GM18520 (cell line): ENCODE measurements around the gene SERGEF.

ENCODE experiments used
- ATAC-seq: cut with Tn5 transposase; IDR thresholded peaks from one replicate; pipeline ENCODE4 v1.9.1; 2021; ENCODE audit not compliant: unreplicated experiment

The SERGEF gene

DNA sequence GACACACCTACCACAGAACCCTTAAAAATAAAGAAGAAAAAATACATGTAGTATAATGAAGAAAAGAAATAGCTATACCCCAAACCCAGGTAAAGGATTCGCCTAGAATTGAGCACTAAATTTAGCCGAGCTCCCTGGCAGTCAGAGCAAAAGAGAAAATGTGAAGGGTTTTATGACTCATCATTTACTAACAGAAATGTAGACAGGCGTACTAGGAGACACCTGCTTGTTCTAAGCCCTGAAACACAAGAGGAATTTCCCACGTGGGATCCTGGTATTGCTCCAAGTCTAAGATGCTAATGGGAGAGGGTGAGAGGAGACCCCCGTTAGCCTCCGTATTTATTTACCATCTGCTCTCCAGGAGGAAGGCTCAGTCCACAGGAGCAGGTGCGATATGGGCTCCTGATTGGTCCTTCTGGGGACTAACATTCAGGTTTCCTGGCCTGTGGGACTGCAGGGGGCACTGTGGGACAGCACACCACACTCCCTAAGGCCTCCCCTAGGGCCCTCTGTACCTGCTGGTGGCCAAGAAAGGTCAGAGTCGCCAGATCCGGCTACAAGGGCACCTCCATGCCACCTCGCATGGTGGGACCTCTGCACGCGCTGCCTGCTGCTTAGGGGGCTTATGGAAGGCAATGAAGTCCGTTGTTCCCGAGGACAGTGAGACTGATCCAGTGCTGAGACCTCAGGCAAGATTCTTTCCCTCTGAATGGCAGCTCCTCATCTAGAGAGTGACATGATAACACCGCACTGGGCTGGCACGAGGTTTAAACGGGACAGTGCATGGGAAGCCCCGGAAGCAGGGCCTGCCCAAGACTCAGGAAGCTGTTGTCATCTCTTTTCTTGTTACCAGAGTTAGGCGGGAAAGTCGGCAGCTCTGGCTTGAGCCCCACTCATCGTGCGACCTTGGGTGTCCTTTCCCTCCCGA, 252.5 kb downstream of the SERGEF start:
- ATAC-seq, result no peak

DNA sequence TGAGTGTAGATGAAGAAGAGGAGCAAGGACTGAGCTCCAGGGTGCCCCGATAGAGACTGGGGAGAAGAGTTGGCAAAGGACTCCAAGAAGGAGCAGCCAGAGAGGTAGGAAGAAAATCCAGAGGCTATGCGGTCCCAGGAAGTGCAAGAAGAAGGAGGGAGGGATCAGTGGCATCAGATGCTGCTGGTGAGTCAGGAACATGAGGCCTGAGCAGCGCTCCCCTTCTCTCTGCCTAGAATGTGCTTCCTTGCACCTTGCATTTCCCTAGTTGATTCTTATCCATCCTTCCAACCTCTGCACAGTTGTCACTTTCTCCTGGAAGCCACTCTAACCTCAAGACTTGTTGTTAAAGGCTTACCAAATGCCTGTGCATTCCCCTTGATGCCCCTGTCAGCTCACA, 257.0 kb downstream of the SERGEF start:
- ATAC-seq, result no peak

DNA sequence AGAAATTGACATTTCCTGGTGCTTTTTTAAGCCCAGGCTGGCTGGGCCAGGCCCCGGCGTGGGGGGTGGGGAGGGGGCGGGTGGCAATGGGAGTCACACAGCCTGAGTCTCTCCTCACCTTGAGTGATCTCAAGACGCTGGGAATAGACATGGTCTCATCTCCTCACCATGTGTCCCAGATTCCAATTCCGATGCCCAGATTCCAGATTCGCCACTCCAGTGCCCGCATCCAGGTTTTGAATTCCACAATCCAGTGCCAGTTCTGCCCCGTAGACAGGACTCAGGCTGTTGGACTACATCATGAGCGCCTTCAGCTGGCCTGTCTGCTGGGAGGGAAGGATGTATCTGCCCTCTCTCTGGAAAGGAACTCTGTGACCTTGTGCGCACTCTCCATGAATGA, 259.2 kb downstream of the SERGEF start:
- ATAC-seq, result no peak

DNA sequence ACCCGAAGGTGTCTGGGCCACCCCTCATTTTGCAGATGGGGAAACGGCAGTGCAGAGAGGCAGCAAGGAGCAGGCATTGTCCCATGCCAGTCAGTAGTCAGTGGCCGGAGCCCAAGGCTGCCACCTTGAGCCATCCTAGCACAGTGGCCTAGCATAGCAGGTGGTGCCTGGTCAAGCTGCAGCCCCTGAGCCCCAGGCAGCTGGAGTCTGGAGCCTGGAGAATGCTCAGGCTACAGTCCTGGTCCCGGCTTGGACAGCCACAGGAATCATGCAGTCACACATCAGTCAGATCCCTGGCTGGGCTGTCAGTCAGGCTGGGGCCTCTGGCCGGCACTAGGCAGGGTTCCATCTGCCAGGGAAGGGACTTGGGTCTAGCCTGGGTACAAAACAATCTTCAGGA, 259.7 kb downstream of the SERGEF start:
- ATAC-seq, result no peak

DNA sequence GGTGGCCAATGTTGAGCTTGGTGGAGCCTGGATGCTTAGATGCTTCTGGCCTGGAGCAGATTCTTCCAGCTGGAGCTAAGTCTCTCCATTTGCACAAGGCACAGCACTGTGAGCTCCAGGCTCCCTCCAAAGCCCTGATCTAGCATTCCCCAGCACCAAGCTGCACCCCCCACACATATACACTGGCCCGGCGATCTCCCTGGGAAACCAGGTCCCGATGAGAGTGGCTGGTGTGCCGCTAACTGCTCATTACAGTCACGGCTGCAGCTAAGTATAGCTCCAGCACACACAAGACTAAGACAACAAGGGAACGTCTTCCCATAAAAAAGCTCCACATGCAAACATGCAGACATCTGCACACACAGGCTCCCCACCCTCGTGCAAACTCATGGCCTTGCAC, 260.7 kb downstream of the SERGEF start:
- ATAC-seq, result no peak

DNA sequence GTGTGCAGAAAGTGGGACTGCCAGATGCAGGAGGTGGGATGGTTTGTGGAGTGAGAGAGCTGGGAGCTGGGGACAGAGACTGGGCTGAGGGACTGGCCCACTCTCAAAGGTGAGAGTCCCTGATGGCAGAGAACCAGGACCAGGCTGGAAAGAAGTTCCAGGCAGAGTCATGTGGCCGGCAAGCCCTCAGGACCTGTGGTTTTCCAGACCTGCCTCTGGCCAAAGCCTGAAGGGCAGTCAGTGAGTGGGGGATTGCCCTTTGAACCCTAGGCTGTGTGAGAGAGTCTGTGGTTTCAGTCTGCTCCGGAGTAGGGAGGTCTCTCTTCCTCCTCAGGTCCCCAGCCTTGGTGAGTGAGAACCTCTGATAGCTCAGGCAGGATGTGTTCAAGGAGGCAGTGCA, 261.3 kb downstream of the SERGEF start:
- ATAC-seq, result no peak

DNA sequence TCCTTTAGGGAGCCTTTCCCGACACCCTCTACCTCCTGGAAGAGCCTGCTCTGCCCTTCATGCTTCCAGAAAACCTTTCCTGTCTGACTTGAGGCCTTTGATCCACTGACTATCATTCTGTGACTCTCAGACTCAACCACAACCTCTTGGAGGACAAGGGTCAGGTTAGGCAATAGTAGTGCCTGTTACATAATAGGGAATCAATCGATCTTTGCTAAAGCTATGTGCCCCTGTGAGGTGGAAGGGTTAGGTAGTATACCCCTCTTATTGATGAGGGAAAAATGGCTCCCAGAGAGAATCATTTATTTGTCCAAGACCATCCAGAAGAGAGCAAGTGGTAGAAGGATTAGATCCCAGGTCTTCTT, 262.1 kb downstream of the SERGEF start:
- ATAC-seq, result no peak

DNA sequence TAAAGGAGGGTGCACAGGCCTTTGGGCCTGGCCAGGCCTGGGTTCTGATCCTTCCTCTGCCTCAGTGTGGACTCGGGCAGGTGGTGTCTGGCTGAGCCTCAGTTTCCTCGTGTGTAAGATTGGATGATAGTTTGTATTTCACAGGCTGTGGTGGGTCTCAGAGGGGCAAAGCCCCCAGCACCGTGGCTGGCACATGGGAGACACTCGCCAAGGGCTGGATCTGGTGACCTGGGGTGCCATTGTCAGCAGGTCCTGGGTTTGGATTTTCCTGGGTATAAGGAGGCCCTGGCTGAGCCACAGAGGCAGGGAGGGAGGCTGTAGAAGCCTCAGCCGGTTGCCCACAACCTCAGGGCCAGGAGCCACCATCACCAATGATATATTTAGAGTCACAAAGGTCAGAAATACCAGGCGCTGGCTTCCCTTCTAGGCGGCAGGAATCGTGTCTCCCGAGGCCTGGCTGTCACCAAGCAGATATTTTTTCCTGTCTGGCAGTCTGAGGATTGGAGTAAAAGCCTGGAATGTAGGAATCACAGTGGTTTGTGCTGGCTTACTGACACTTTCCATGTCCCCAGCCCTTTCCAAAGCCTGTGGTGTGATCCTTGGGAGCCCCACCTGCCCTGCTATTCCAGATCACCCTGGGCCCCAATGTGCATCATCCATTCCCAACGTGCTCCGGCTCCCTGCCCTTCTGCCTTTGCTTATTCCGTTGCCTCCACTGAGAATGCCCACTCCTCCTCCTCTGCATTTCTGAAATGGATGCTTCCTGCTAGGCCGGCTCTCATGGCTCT, 262.6 kb downstream of the SERGEF start:
- no peak for ATAC-seq

DNA sequence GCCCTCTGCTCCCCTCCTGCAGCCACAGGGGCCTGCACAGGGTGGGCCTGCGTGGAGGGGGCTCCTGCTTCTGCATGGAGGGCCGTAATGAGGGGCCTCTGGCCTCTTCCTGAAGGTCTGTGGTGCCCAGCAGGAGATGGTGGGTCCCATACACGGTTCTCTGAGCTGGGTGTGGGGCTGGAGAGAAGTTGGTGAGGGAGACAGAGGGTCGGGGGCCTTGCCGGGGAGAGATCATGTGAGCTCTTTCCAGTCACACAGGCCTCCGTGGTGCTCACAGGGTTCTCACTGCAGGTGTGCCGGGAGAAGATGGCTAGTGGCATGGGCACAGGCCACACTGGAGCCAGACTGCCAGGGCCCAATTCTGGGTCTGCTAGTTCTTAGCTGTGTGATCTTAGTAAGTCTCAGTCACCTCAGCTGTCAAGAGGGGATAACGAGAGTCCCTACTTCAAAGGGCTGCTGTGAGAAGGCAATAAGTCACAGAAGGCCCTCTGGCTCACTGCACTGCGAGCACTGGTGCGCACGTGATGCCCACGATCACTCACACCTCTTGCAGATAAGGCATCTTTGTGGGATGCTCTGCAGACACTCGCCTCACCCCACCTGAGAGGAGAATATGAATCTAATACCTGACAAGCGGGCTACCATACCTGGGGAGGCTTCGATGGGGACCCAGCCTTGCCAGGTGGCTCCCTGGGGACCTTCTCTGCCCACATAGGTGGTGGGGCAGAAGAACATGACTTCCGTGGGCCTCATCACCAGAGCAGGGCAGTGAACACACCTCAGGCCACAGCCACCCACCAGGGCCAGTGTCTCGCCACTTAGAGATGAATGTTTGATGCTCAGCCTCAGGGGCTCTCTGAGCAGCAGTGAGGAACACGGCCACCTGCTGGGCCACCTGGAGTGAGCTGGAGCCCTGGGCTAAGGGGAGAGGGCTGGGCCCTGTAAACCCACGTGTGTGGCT, 263.8 kb downstream of the SERGEF start:
- no peak for ATAC-seq

DNA sequence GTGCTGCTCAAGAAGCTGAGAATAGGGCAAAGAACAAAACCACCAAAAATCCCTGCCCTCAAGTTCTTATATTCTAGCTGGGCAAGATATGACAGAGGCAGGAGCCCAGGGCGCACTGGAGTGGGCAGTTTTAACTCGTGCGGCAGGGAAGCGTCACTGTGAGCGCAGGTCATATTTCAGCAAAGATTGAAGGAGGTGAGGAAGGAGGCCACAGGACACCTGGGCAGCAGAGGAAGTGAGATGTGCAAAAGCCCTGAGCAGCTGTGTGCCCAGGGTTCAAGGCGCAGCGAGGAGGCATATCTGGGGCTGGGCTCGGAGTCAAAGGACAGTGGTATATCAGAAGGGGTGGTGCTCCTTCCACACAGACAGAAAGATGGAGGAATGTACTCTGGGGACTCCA, 264.8 kb downstream of the SERGEF start:
- no peak for ATAC-seq

DNA sequence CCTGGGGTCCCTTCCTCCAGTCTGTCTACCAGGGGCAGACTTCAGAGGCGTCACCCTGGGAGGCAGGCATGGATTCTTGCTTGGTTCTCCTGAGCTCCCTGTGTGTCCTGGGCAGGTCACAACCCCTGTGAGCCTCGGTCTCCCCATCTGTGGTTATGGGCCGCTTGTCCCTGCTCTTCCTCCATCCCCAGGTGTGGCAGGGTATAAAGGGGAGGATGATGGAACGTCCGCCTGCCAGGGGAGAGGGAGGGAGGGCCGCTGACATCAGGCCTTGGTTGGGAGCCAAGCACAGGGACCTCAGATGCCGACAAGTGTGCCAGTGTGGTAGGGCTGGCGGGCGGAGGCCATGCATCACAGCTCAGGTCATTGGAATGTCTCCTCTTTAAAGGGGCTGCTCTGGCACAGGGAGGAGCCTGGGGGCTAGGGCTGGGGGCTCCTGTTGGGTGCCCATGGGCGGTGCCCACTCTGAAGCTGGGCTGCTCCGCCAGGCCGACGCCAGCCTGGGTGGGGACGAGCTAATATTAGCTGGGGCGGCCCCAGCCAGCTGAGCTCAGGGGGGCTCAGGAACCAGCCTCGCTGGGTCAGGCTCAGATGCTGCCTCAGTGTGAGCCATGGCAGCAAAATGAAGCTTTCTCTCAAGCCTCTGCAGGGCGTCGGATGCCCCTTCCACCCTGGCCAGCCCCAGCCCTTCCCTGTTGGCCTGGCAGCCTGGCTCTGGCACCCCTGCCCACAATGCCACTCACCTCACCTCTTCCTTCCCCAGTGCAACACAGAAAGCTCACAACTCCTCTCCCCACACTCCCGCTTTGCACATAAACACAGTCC, 265.5 kb downstream of the SERGEF start:
- ATAC-seq, result no peak

DNA sequence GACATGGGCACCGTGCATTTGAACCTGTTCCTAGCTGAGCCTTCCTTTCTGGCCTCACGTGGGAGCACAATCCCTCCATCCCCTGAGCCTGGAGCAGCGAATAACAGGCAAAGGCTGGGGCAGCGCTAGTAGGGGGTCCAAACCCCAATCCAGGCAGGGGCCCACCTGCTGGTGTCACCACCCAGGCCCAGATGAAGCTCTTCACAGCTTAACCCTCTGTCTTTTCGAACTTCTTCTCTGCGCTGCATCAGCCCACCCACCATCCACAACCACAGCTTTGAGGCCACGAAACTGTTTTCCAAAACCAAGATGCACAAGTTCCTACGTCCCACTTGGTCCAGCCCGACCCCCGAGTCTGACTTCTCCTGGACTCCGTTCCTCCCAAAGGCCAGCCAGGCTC, 266.8 kb downstream of the SERGEF start:
- ATAC-seq, result no peak

DNA sequence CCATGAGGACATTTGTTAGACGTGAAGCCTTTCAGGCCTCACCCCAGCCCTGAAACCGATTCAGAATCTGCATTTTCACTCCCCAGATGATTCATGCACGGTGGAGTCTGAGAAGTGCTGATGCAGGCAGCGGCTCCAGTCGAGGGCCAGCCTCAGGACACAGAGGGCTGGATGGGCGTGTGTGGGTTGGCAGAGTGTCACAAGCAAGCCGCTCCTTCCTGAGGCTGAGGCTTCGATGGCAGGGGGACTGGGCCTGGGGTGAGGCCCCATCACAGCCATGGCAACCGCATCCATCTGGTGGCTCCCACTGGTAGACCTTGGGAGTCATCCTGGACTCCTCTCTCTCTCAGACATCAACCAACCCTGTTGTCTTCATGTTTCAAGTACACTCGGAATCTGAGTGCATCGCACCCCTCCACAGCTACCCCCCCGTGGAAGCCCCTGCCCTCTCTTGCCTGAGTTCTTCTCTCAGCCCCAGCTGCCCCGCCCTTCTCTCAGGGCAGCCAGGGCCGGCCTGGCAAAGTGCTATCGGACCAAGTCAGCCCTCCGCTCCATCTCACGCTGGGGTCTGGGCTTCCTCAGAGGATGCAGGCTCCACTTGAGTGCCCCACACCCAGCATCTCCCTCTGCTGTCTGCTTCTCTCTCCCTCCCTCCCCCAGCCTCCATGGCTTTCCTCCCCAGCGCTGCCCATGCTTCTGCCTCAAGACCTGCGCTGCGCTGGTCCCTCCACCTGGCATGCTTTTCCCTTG, 267.6 kb downstream of the SERGEF start:
- no peak for ATAC-seq

DNA sequence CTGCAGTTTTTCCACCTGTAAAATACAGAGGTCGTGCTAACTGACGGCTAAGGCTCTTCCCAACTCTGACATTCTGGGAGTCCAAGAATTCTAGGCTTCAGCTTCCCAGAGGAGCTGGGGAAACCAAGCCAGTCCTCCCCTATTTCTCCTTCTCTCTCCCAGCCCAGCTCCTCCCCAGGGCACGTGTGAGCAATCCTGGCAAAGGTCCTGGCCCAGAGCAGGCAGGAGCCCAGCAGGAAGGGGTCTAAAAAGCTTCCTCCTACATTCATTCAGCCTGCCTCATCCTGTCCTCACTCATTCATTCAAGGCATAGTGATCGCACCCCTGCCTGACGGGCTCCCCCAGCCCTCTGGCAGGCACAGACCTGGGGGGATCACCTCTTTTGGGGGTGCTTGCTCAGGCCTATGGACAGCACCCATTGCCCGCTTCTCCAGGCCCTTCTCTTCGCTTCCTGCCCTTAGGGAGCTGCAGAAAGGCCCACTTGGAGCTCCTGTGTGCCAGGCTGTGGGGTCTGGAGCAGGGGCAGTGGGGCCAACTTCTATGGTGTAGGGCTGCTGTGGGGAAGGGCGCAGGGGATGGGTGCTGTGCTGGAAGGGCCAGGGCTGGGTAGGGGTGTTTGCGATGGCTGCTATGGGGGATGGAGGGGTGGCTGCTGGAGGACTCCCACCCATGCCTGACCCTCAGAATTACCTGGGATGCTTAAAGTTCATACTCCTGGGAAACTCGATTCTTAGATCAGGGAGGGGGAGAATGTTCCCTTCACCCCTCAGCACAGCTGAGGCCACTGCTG, 268.5 kb downstream of the SERGEF start:
- ATAC-seq, result no peak

DNA sequence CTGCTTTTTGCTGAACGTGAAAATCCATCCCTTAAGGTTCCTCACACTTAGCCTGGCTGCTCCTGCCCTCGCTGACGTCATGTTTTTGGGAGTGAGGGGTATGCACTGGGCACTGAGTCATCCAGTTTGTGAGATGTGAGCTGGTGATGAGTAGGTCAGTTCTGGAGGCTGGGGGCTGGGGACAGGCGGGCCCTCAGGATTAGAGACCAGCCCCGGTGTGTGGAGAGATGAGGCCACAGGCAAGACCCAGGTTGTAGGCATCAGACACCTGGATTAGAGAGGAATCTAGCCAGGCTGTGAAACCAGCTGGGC, 269.1 kb downstream of the SERGEF start:
- no peak for ATAC-seq

DNA sequence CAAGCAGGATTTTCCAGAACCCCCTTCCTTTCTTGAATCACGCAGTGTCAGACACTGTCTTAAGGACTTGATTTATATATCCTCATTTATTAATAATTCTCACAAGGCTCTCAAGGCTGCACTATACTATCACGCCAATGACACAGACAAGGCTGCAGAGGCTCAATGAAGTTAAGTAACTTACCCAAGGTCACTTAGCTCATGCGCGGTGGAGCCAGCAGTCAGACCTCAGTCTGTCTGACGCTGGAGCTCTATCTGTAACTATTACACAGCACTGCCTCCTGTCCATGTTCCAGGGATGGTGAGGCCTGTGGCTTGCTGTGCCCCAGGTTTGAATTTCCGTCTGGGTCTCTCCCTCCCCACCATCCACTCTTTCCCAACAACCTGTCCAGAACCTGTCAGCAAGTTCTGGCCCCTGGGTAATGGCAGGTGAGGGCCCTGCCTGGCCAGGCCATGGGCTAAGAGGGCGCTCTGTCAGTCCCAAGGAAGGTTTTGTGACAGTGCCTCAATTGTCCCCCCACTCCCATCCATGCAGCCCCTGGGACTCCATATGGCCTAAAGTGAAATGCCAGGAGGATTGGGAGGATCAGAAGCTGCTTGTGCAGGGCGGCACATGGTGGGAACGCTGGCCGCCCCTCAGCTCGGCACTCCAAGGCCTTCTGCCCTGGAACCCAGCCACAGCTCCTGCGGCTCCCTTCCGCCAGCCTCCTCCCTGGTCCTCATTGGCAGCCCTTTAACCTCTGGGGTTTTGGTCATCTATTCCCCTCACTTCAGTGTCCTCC, 269.6 kb downstream of the SERGEF start:
- ATAC-seq, result no peak

DNA sequence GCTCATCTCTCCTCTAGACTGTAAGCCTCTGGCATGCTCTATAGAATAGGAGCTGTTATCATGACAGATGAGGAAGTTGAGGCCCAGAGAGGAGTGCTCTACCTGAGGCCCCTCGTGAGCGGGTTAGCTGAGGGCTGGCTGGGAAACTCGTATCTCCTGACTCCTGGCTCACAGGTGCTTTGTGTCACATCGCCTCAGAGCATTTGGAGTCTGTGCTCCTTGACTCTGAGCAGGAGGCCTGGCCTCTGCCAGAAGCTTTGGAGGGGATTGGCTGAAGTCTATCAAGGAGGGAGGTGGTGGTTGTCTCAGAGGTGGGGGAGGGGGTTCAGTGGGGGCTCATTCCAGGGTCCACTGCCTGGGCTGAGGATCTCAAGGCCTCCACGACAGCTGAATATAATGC, 270.8 kb downstream of the SERGEF start:
- no peak for ATAC-seq

DNA sequence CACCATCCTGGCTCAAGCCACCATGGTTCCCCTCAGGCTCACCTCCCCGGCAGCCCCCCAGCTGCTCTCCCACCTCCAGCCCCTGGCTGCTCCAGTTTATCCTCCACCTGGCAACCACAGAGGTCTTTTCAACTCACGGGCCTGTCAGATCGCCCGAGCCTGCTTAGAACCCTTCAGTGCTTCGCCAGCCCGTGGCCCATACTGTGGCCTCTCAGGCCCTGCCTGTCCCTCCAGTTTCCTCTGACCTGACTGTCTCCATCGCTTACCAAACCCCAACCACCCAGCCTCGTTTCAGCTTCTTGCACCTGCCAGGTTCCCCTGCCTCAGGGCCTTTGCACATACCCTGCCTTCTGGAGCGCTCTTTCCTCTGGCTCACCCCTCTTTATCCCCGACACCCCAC, 271.4 kb downstream of the SERGEF start:
- no peak for ATAC-seq
